NCI-H1694 treated with DMSO at 0.1 percent for 48 hours (cell line): ENCODE data around the gene SHANK3.

Source experiments
- DNase-seq: peaks from one replicate; lab custom pipeline; 2025; lab: John Stamatoyannopoulos, UW

SHANK3 gene

DNA sequence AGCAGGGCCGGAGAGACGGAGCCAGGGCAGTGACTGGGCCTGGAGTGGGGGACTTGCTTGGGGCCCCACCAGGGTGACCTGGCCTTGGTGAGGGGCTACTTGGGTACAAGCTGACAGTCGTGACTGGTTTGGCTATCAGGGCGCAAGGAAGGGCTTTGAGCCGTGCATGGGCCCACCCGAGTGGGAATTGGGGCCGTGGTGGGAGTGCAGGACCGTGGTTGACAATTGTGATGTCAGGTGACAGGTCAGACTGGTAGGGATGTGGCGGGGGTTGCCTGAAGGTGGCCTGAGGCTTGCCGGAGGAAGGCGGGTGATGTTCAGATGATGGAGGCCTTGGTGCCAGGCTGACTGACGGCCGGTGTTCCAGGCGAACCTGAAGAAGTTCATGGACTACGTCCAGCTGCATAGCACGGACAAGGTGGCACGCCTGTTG lies 5.6 kb downstream of the SHANK3 start:
- DNase-seq: no peak

DNA sequence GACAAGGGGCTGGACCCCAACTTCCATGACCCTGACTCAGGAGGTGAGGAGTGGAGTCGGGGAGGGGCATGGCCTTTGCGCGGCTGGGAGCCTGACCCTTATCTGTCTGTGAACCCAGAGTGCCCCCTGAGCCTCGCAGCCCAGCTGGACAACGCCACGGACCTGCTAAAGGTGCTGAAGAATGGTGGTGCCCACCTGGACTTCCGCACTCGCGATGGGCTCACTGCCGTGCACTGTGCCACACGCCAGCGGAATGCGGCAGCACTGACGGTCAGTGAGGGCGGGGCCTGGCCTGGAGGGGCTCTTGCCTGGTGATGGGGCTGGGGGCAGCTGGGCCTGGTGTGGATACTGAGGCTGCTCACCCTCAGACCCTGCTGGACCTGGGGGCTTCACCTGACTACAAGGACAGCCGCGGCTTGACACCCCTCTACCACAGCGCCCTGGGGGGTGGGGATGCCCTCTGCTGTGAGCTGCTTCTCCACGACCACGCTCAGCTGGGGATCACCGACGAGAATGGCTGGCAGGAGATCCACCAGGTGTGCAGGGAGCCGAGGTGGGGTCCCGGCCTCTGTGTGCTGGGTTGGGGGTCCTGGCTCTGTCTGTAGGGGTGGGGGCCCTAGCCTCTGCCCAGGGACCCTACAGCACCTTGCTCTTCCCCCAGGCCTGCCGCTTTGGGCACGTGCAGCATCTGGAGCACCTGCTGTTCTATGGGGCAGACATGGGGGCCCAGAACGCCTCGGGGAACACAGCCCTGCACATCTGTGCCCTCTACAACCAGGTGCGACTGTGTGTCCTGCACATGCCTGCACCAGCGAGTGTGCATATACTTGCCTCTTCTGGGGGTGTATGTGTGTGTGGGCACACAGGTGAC lies 6.3 kb downstream of the SHANK3 start:
- DNase-seq: no peak

DNA sequence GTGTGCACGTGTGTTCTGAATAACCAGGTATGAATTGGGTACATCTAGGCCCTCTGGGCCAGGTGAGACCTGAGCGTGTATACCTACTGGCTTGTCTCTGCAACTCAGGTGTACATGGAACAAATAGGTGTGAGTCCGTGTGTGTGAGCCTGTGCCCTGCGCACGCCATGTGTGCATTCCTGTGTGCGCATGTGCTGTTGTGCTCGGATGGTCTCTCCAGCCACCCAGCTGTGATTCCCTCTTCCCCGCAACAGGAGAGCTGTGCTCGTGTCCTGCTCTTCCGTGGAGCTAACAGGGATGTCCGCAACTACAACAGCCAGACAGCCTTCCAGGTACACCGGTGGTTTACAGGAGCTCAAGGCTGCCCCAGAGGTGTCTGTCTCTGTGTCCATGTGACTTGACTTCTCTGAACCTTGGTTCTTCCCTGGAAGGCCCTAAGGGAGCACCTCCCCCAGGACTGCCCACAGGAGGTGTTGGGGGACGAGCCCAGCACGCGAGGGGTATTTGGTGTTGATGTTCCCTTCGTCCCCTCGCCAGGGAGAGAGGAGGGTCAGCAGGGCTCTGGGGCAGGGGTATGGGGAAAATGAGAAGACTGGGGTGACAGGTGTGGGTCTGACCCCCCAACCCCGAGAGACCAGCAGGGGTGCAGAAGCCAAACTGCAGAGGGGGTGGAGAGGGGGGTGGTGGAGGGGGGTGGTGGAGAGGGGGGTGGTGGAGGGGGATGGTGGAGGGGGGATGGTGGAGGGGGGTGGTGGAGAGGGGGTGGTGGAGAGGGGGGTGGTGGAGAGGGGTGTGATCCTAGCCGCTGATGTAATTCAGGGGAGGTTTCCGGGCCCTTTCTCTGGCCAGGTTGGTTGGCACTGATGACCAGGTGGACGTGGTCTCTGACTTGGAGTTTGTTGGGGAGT lies 10.7 kb downstream of the SHANK3 start:
- DNase-seq: no peak

DNA sequence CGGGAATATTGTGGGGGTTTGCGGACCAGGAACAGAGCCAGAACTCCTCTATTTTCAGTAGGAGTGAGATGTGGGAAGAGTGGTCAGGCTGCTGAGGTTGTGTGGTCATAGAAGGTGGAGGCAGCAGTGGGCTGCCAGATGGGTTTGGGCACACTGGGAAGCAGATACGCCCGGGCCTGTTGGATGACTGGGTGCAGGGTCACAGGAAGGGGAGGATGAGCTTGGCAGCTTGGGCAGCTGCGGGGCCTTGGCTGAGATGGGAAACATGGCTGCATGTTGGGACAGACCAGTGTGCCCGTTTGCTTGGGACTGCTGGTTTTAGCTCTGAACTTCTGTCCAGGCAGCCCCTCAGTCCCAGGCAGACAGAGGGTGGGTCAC lies 11.4 kb downstream of the SHANK3 start:
- no peak for DNase-seq

DNA sequence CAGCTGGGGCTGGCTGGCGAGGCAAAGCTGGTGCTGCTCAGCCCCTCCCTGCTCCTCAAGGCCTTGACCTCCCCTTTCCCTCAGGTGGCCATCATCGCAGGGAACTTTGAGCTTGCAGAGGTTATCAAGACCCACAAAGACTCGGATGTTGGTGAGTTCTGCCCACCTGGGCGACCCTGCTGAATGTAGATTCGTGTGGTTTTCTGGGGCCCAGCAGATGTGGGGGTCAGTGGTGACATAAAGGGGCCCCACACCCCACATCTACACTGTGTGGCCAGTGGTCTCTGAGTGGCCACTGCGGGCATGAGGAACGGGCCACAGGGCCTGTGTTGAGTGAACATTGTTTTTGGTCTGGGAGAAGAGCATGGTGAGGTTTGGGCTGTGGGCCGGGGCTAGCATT lies 11.9 kb downstream of the SHANK3 start:
- no peak for DNase-seq

DNA sequence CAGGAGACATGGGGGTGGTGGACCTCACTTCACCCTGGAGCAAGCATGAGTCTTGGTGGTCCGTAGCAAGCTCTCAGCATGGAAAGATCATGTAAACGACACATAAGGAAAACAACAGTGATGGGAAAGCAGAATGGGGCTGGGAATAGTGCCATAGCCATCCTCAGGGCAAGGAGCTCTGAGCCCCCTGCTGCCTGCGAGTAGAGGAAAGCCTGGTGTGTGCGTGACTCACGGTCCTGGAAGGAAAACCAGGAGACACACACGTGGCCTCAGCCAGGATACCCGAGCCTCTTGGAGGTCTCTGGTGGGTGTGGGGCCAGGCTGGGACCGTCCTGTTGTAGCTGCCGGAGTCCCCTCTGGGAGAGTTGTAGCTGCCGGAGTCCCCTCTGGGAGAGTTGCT lies 12.4 kb downstream of the SHANK3 start:
- DNase-seq: no peak

DNA sequence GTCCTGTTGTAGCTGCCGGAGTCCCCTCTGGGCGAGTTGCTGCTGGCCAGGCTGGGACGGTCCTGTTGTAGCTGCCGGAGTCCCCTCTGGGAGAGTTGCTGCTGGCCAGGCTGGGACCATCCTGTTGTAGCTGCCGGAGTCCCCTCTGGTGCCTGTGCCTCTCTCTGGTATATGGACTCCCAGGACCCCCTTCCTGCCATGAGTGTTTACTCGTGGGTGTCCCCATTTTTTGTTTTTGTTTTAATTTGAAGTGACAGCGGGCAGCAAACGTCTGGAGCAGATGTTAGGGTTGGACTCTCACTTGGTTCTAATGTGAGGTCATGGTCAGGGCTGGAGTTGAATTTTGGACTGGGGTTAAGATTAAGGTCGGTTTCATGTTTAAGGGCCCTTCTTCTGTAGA lies 14.2 kb downstream of the SHANK3 start:
- no peak for DNase-seq

DNA sequence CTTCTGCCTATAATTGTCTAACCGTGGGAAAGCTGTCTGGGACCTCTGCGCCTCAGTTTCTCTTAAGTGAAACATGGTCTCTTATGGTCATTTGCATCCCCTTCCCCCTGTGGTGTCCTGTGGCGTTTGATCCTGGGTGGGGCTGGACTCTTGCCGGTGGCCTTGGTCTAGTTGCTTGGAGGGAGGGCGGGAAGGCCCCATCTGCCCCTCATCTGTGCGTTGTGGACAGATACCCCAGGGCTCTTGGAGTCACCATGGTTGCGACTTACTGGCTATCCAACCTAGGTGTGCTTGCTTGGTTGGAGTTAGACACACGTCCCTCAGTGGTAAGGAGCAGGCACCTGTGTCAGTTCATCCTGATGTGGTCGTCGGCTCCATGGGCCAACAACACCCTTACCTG lies 15.2 kb downstream of the SHANK3 start:
- DNase-seq: no peak

DNA sequence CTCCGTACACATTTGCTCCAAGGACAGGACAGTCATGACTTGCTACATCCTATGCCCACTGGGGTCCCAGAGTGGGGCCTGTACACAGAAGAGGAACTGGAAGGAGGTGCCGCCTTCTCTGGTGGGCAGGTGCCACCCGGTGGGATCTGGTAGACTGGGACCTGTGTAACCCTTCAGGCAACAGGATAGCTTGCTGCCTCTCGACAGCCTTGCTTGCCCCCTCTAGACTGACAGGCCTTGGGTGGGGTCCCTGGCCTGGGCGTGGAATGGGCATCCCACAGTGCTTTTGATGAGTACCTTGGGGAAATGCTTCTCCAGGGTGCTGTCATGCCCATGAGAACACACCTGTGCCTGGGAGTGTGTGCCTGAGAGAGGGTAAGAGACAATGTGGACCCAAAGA lies 15.8 kb downstream of the SHANK3 start:
- DNase-seq: no peak

DNA sequence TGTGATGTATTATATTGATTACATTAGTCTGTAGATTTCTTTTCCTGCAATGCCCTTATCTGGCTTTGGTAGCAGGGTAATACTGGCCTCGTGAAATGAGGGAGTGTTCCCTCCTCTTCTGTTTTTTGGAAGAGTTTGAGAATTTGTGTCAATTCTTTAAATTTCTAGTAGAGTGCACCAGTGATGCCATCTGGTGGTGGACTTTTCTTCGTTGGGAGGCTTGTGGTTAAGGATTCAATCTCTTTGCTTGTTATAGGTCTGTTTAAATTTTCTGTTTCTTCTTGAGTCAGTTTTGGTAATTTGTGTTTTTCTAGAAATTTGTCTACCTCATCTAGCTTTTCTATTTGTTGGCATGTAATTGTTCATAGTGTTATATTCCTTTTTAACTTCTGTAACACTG lies 18.9 kb downstream of the SHANK3 start:
- DNase-seq: peak; percentile 55

DNA sequence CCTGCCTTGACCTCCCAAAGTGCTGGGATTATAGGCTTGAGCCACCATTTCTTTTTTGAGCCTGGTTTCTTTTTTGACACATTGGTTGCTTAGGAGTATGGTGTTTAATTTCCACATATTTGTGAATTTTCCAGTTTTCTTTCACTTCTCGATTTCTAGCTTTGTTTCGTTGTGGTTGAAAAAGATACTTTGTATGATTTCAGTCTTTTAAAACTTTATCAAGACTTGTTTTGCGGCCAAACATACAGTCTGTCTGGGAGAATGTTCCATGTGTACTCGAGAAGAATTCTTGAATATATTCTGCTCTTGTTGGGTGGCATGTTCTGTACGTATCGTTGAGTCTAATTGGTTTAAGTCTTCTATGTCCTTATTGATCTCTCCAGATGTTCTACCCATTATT lies 20.8 kb downstream of the SHANK3 start:
- DNase-seq: no peak

DNA sequence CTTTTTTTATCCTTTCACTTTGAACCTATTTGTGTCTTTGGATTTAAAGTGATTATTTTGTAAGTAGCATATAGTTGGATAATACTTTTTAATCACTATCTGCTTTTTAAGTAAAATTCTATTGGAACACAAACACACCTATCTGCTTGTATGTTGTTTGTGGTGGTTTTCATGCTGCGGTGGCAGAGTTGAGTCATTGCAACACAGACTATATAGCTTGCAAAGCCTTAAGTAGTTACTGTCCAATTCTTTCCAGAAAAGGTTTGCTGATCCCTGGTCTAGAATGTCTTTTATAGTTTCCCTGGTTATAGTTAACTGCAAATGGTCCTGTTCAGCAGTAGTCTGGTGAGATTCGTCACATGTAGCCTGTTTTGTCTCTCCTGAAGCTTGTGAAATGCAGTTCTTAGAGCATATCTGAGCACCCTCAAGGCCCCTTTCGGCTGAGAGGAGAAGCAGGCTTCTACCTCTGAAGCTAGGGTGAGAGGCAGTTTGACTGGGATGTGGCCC lies 21.5 kb downstream of the SHANK3 start:
- DNase-seq: no peak

DNA sequence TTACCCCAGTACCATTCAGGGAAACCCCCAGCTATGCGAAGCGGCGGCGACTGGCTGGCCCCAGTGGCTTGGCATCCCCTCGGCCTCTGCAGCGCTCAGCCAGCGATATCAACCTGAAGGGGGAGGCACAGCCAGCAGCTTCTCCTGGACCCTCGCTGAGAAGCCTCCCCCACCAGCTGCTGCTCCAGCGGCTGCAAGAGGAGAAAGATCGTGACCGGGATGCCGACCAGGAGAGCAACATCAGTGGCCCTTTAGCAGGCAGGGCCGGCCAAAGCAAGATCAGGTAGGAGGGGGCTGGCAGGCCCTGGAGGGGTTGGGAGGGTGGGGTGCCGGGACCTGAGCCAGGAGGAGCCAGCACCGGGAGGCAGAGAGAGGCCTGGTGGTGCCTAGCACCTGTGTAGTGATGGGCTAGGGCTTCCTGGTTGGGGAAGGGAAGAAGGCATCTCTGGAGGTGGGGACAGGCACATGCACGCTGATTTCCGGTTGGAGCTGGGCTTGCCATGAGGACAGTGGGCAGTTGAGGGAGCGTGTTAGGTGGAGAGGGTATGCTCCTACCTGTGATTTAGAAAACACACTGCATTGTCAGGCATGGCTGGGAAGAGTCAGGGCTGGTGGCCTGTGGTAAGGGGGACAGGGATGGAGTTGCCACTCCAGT lies 22.3 kb downstream of the SHANK3 start:
- DNase-seq: no peak

DNA sequence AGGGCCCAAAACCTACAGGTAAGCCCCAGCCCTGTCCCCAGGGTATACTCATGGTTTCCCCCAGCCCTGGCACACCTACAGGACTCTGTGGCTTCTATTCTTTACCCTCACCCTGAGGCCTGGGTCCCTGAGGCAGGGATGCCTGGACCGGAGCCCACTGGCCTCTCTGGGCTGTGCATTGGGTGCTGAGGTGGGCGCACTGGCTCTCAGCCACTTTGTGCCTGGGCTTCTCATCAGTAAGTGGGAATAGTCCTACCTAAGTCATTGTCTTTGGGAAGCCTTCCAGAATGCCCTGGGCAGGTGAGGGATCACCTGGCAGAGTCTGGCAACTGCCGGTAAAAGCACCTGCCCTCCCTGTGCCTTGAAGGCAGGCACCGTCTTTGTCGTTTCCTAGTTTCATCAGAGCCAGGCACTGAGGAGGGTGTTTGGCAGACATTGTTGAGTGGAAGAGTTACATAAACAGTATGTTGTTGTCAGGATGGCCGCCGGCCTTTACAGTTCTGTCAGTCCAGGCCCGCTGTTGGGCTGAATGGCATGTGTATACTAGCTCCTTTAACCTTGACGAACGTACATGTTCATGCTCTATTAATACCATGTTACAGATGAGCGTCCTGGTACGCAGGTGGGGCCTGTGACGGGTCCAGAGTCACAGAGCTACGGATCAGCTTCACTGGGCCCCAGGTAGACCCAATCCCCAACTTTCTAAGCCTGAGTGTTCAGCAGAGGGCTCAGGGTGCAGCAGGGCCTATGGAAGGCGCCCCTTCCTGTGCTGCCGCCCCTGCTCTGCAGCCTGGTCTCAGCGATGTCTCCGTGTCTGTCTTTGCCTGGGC lies 23.0 kb downstream of the SHANK3 start:
- DNase-seq: no peak

DNA sequence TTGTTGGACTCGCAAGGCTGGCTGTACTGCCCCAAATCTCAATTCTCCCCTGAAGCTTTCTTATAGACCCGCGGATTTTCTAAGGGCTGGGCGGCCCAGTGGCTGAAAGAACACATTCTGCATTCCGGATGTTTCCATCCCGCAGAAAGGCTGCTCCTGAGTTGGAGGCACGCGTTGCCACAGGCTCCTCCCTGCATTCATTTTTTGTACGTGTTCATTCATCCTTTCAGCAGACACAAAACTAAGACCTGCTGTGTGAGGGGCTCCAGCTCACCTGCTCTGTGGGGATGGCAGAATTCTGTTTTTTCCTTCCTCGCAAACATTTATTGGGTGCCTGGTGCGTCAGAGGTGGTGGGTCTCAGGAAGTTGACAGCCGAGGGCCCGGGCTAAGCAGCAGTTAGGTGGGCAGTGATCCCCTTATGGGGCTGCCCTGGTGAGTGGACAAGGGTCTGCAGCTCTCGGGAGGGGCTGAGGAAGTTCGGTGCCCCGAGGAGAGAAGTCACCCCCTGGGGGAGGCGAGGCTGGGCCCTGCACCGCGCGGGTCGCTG lies 23.7 kb downstream of the SHANK3 start:
- DNase-seq: no peak

DNA sequence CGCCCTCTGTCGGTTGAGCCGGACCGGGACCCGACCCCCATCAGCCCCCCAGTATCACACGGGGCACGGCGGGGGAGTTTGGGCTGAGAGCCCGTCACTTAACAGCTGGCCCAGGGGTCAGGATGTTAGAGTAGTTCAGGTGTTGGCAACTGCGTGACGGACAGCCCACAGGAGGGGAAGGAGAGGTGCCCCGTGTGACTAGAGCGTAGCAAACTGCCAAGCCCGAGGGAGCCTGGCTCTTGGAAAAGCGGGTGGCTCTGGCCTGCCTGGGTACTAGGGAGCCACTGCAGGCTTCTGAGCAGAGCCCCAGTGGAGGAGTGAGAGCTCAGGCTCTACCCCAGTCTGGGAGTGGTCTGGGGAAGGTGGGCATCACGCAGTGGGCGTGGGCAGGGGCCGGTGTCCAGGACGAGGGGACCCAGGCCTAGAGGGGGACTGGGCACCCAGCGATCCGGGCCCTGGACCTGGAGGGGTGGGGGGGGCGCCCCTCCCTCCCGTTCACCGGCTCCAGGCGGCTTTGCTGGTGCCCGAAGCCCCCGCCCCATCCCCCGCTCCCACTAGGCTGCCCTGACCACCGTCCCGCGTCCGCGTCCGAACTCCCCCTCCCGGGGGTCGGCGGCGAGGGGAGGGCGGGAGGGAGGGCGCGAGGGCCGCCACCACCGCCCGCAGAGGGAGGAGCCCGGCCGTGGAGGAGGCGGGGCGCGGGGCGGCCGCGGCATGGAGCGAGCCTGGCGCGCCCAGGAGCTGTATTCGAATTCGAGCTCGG lies 24.4 kb downstream of the SHANK3 start:
- DNase-seq: no peak

DNA sequence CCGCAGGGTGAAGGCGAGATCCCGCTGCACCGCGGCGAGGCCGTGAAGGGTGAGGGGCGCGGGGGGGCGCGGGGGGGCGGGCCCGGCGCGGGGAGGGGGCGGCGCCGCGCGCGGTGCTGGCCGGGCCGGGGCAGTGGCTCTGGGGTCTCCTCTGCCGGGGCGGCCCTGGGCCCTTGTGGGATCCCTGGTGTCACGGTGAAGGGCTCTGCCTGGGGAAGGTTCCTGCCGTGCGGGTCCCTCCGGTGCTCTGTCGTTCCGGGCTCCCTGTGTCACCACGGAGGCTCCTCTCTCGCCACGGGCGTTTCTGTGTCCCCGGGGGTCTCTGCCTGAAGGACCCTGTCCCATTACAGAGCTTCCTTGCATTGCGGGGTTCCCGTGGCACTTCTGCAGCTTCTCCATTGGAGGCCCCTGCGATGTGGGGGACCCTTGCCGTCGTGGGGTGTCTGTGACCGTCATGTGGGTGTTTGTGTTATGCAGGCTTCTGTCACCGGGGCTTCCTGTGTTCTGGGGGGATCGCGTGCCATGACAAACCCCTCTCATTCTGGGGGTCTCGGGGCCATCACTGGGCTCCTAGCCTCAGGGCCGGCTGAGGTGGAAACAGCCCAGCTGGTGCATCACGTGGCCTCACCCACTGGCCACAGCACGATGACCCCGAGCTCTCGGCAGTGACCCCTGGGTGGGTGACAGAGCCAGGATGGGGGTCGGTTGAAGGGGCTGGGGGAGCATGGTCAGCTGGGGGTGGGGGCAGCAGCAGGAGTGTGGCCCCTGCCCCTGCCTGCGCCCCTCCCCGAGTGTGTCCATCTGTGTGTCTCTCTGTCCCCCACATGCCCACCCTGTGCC lies 25.3 kb downstream of the SHANK3 start:
- DNase-seq: no peak

DNA sequence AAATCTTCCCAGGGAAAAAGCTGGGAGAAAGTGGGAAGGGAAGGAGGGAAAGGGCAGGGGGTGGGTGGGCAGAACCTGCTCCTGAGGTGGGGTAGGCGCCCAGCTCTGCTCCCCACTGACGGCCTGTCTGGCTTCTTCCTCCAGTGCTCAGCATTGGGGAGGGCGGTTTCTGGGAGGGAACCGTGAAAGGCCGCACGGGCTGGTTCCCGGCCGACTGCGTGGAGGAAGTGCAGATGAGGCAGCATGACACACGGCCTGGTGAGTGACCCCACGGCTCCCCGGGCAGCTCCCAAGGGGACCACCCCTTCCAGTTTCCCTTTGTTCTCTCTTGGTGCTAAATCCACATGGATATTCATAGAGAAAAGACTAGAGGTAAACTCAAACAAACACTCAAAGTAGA lies 25.9 kb downstream of the SHANK3 start:
- DNase-seq: no peak

DNA sequence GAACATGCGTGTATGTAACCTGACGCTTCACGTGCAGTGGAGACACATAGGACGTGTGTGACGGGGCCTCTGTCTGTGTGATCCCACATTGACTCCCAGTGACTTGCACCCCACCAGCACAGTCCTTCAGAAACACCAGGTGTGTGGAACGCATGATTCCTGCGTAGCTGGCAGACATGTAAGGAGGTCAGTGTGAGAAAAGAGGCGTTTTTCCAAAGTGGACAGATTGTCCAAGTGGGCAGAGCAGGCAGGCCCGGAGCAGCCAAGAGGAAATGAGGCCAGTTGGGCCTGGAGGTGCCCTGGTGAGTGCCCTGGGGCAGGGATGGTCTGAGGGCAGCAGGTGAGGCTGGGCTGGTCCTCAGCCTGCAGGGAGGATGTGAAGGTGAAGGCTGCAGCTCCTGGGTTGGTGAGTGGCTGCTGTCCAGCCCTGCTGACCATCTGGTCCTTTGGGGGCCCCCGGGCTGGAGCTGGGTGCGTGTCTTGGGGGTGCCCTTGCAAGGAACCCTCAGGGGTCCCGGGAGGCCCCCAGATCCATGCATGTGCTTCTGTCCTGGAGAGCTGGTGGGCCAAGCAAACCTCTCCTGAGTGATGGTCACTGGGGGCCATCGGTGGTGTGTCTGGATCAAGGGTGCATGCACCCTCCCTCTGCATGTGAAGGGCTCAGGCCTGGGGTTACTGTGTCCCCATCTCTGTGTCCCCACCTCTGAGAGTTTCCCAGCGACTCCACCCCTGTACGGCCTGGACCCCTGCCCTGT lies 26.6 kb downstream of the SHANK3 start:
- DNase-seq: no peak
